ENCODE measurements around the gene MAGI2. TPM values are rescaled to one million over a fixed set of nuclear protein-coding genes. Genes with fewer than 3 reads are reported as not detected.

Gene MAGI2
- total and polyA plus RNA-seq, 4 donors = 3.7 to 25.5 (median 11.6) TPM

DNA sequence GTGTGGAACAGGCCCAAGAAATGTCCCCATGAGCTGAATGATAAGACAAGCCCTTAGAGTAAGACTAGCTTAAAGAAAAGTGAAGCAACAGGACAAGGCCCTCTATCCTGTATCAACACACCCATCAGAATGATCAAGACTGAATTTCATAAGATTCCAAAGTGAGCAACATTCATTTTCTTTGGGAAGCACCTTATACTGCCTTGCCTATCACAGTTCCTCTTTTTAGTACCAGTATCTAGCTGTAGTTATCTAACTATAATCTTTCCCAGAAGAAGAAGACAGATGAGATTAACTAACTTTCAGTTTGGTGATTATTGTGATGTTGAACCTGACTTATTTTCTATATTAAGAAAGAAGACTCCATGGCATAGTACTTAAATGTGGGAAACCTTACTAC is 1263.7 kb downstream of the MAGI2 start:
- intact Hi-C loops (cut with DNase I) = no loop called here
- Histone ChIP-seq H3K4me3 (ENCODE audit: low read length in 2 of 2) (no peak overlapping the region), H3K27ac (ENCODE audit: low read depth in 1 of 2, low read length in 2 of 2) (no peak overlapping the region), H3K27me3 (ENCODE audit: control insufficient read depth in 1 of 2, insufficient read depth in 2 of 2, low read length in 1 of 2) (no peaks in the 10 kb centered on the region), H3K4me1 (ENCODE audit: control insufficient read depth in 1 of 2, insufficient read depth in 2 of 2, low read length in 2 of 2) (peaks cover 0 to 2% of the 10 kb centered on the region in 2 donors), H3K36me3 (ENCODE audit: control insufficient read depth in 1 of 2, insufficient read depth in 2 of 2, low read length in 1 of 2) (no peaks in the 10 kb centered on the region), H3K9me3 (ENCODE audit: control insufficient read depth, low read length) (no peaks in the 10 kb centered on the region)
- DNase-seq = no peak
- no peak for ATAC-seq (ENCODE audit: low FRiP score)

DNA sequence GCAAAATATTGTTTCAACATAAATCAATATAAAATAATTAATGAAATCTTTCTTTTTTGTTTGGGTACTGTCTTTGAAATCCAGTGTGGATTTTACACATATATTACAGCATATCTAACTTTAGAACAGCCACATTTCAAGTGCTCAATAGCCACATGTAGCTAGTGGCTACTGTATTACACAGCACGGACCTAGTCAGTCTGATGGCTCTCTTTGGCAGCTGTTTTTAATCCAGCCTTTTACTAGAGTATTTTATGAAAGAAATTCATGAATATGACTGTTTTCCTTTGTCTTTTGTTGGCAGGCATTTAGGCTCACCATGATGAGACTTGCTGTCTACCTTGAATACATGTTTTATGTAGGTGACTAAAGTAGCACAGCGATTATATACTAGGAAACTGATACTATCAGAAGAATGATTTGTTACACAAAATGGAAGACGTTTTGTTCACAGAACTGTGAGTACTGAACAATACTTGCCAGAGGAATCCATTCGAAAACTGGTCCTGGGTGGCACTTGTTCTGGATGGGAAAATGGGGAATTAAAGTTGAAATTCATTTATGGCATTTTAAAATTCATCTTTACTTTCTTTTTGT is 1268.2 kb downstream of the MAGI2 start:
- ATAC-seq (ENCODE audit: low FRiP score) (no peak), DNase-seq (no peak)
- Histone ChIP-seq H3K27me3 (ENCODE audit: control insufficient read depth in 1 of 2, insufficient read depth in 2 of 2, low read length in 1 of 2) (no peaks in the 10 kb centered on the region), H3K4me1 (ENCODE audit: control insufficient read depth in 1 of 2, insufficient read depth in 2 of 2, low read length in 2 of 2) (no peaks in the 10 kb centered on the region), H3K36me3 (ENCODE audit: control insufficient read depth in 1 of 2, insufficient read depth in 2 of 2, low read length in 1 of 2) (no peaks in the 10 kb centered on the region), H3K4me3 (ENCODE audit: low read length in 2 of 2) (no peak overlapping the region), H3K9me3 (ENCODE audit: control insufficient read depth, low read length) (no peaks in the 10 kb centered on the region), H3K27ac (ENCODE audit: low read depth in 1 of 2, low read length in 2 of 2) (no peak overlapping the region)
- 90% methylated on average over 4 of the region's 4 CpGs for WGBS, 2 donors
- intact Hi-C loops (cut with DNase I) = no loop called here

GRCh38 chr7:78184299-78184698 is 1269.2 kb downstream of the MAGI2 start:
- H3K9me3 ChIP-seq (ENCODE audit: control insufficient read depth, low read length) = no peaks in the 10 kb centered on the region
- intact Hi-C loops (cut with DNase I) = no loop called here
- ATAC-seq (ENCODE audit: low FRiP score) (no peak), DNase-seq (no peak)
- H3K4me1 ChIP-seq (ENCODE audit: control insufficient read depth in 1 of 2, insufficient read depth in 2 of 2, low read length in 2 of 2) = no peaks in the 10 kb centered on the region
- H3K4me3 ChIP-seq (ENCODE audit: low read length in 2 of 2) = no peak overlapping the region
- H3K27ac ChIP-seq (ENCODE audit: low read depth in 1 of 2, low read length in 2 of 2) = no peak overlapping the region
- H3K27me3 ChIP-seq (ENCODE audit: control insufficient read depth in 1 of 2, insufficient read depth in 2 of 2, low read length in 1 of 2) = no peaks in the 10 kb centered on the region
- WGBS, 2 donors = 97 to 98% methylated on average over 1 of the region's 1 CpG
- H3K36me3 ChIP-seq (ENCODE audit: control insufficient read depth in 1 of 2, insufficient read depth in 2 of 2, low read length in 1 of 2) = no peaks in the 10 kb centered on the region

DNA sequence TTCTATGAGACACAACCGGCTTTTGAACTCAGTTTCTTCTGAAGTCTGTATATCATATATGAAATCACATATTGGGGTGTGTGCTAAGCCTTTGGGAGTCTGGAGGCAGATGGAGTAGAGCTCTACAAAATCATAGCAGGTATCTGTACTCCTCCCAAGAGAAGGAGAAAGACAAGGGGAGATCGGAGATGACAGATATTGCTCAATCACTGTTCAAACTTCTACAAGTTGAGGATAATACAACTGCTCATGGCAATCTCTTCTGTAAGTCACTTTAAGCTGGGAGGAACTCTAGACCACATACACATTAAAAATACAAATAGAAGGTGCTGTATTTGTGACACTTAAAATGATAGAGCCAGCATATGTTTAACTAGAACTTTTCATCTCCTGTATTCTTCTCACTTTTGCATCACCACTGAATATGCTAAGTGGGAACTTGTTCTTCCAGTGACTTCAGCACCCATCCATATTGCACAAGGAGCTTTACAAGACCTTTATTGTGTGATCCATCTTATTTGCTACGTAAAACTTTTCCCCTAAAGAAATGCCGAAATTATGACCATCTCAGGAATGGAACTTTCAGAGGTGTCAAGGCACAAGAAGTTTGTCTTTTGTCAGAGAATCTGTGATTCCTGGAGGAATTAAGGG is 1273.5 kb downstream of the MAGI2 start:
- Histone ChIP-seq H3K9me3 (ENCODE audit: control insufficient read depth, low read length) (no peaks in the 10 kb centered on the region), H3K36me3 (ENCODE audit: control insufficient read depth in 1 of 2, insufficient read depth in 2 of 2, low read length in 1 of 2) (no peaks in the 10 kb centered on the region), H3K4me1 (ENCODE audit: control insufficient read depth in 1 of 2, insufficient read depth in 2 of 2, low read length in 2 of 2) (peaks cover 0 to 2% of the 10 kb centered on the region in 2 donors), H3K27ac (ENCODE audit: low read depth in 1 of 2, low read length in 2 of 2) (no peak overlapping the region), H3K27me3 (ENCODE audit: control insufficient read depth in 1 of 2, insufficient read depth in 2 of 2, low read length in 1 of 2) (no peaks in the 10 kb centered on the region), H3K4me3 (ENCODE audit: low read length in 2 of 2) (no peak overlapping the region)
- WGBS, 2 donors = 95% methylated on average over 4 of the region's 4 CpGs
- no peak for ATAC-seq (ENCODE audit: low FRiP score)
- intact Hi-C loops (cut with DNase I) = no loop called here
- DNase-seq = no peak

DNA sequence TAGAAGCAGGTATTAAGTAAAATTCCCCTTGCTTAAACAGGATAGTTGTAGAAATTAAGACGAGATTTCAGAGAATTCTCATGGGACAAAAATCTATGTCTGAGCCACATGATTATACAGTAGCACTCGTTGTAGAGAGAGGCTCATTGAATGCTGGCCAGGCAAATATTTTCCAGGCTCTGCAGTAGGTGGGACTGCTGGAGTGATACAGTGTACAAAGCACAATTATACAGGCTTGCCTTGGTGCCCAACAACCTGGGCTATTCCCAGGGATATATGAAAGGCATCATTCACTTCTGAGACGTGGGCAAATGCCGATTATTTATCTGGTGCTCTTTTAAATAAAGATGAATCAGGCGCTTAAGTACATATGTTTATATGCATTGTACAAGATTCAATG is 1274.3 kb downstream of the MAGI2 start:
- H3K9me3 ChIP-seq (ENCODE audit: control insufficient read depth, low read length) = no peaks in the 10 kb centered on the region
- no peak overlapping the region for H3K4me3 ChIP-seq (ENCODE audit: low read length in 2 of 2)
- 78 to 79% methylated on average over 5 of the region's 5 CpGs for WGBS, 2 donors
- DNase-seq = no peak
- H3K4me1 ChIP-seq (ENCODE audit: control insufficient read depth in 1 of 2, insufficient read depth in 2 of 2, low read length in 2 of 2) = peaks cover 0 to 2% of the 10 kb centered on the region in 2 donors
- no peaks in the 10 kb centered on the region for H3K27me3 ChIP-seq (ENCODE audit: control insufficient read depth in 1 of 2, insufficient read depth in 2 of 2, low read length in 1 of 2)
- intact Hi-C loops (cut with DNase I) = no loop called here
- no peaks in the 10 kb centered on the region for H3K36me3 ChIP-seq (ENCODE audit: control insufficient read depth in 1 of 2, insufficient read depth in 2 of 2, low read length in 1 of 2)
- ATAC-seq (ENCODE audit: low FRiP score) = no peak
- H3K27ac ChIP-seq (ENCODE audit: low read depth in 1 of 2, low read length in 2 of 2) = no peak overlapping the region

- Histone ChIP-seq H3K4me3 (ENCODE audit: low read length in 2 of 2) (no peak overlapping the region), H3K4me1 (ENCODE audit: control insufficient read depth in 1 of 2, insufficient read depth in 2 of 2, low read length in 2 of 2) (peaks cover 1 to 9% of the 10 kb centered on the region in 2 donors), H3K9me3 (ENCODE audit: control insufficient read depth, low read length) (no peaks in the 10 kb centered on the region), H3K27ac (ENCODE audit: low read depth in 1 of 2, low read length in 2 of 2) (no peak overlapping the region), H3K27me3 (ENCODE audit: control insufficient read depth in 1 of 2, insufficient read depth in 2 of 2, low read length in 1 of 2) (no peaks in the 10 kb centered on the region), H3K36me3 (ENCODE audit: control insufficient read depth in 1 of 2, insufficient read depth in 2 of 2, low read length in 1 of 2) (no peaks in the 10 kb centered on the region)
- DNase-seq = no peak
- no peak for ATAC-seq (ENCODE audit: low FRiP score)
- 95 to 97% methylated on average over 2 of the region's 2 CpGs for WGBS, 2 donors
- intact Hi-C loops (cut with DNase I) = no loop called here
Observed at GRCh38 chr7:78178319-78178718, 1275.1 kb downstream of the MAGI2 start.

GRCh38 chr7:78176171-78176570 is 1277.3 kb downstream of the MAGI2 start:
- ATAC-seq (ENCODE audit: low FRiP score) (no peak), DNase-seq (no peak)
- Histone ChIP-seq H3K4me1 (ENCODE audit: control insufficient read depth in 1 of 2, insufficient read depth in 2 of 2, low read length in 2 of 2) (peaks cover 8 to 17% of the 10 kb centered on the region in 2 donors), H3K27me3 (ENCODE audit: control insufficient read depth in 1 of 2, insufficient read depth in 2 of 2, low read length in 1 of 2) (no peaks in the 10 kb centered on the region), H3K27ac (ENCODE audit: low read depth in 1 of 2, low read length in 2 of 2) (peak overlapping the region; percentile 90 to 96), H3K9me3 (ENCODE audit: control insufficient read depth, low read length) (no peaks in the 10 kb centered on the region), H3K4me3 (ENCODE audit: low read length in 2 of 2) (no peak overlapping the region), H3K36me3 (ENCODE audit: control insufficient read depth in 1 of 2, insufficient read depth in 2 of 2, low read length in 1 of 2) (no peaks in the 10 kb centered on the region)
- 0 to 6% methylated on average over 5 of the region's 5 CpGs for WGBS, 2 donors
- intact Hi-C loops (cut with DNase I) = no loop called here

DNA sequence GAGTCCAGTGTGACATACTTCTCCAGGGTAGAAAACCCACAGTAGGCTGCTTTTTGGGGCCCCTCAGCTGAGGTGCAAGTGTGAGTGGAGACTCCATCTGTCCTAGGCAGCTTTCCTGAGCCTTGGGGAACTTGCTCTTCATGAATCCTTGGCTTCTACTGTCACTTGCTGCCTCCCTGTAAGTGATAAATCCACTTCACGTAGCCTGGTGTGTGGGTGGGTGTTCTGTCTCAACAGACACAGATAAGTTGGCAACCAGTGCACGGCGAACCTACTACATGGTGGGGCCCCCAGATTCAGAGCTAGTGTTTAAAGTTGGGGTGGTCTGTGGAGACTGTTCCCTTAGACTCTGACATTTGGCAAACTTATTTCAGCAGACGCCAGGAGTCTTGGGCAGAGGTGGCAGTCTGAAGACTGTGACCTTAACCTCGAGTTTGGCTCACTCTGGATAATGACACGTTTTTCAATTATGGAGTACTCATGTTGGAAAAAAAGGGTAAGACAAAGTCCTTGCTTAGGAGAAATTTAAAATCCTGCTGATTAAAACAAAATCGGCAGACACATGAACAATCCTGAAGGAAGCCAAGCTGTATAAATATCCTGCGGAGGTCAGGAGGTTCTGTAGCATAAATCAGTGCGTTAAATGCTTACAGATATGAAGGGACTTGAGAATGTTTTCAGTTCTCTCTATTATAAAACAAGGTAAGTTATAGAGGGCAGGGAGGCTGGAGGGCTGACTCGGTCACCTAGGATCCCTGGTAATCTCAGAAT is 1278.0 kb downstream of the MAGI2 start:
- intact Hi-C loops (cut with DNase I) = no loop called here
- Histone ChIP-seq H3K36me3 (ENCODE audit: control insufficient read depth in 1 of 2, insufficient read depth in 2 of 2, low read length in 1 of 2) (no peaks in the 10 kb centered on the region), H3K4me1 (ENCODE audit: control insufficient read depth in 1 of 2, insufficient read depth in 2 of 2, low read length in 2 of 2) (peaks cover 8 to 17% of the 10 kb centered on the region in 2 donors), H3K27me3 (ENCODE audit: control insufficient read depth in 1 of 2, insufficient read depth in 2 of 2, low read length in 1 of 2) (no peaks in the 10 kb centered on the region), H3K4me3 (ENCODE audit: low read length in 2 of 2) (no peak overlapping the region), H3K9me3 (ENCODE audit: control insufficient read depth, low read length) (no peaks in the 10 kb centered on the region), H3K27ac (ENCODE audit: low read depth in 1 of 2, low read length in 2 of 2) (peak overlapping the region; percentile 90 to 96)
- ATAC-seq (ENCODE audit: low FRiP score) (peak; percentile 42), DNase-seq (no peak)
- 18 to 20% methylated on average over 10 of the region's 10 CpGs for WGBS, 2 donors

DNA sequence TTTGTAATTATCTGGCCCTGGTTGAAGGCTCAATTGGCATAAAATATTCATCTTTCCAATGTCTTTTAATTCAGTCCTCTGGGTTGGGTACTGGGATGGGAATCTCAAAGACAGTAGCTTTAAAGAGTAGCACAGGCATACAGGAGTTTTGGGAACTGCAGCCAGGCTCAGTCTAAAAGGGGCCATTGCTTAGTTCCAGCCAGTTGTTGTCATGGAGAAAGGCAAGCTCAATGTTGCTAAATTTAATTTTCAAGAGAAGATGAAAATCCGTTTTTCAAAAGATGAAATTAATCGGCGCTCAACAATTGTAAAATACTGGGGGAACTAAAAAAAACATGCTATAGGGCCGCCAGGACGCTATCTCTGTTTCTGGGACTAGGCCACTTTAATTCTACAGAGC is 1279.8 kb downstream of the MAGI2 start:
- Histone ChIP-seq H3K27me3 (ENCODE audit: control insufficient read depth in 1 of 2, insufficient read depth in 2 of 2, low read length in 1 of 2) (no peaks in the 10 kb centered on the region), H3K9me3 (ENCODE audit: control insufficient read depth, low read length) (no peaks in the 10 kb centered on the region), H3K4me3 (ENCODE audit: low read length in 2 of 2) (no peak overlapping the region), H3K27ac (ENCODE audit: low read depth in 1 of 2, low read length in 2 of 2) (peak overlapping the region in 1 of 2 donors; percentile 6), H3K36me3 (ENCODE audit: control insufficient read depth in 1 of 2, insufficient read depth in 2 of 2, low read length in 1 of 2) (no peaks in the 10 kb centered on the region), H3K4me1 (ENCODE audit: control insufficient read depth in 1 of 2, insufficient read depth in 2 of 2, low read length in 2 of 2) (peaks cover 8 to 22% of the 10 kb centered on the region in 2 donors)
- DNase-seq (no peak), ATAC-seq (ENCODE audit: low FRiP score) (no peak)
- 22 to 35% methylated on average over 5 of the region's 5 CpGs for WGBS, 2 donors
- intact Hi-C loops (cut with DNase I) = no loop called here
